Measurements from ENCODE around the gene DLG4.

Gene DLG4

GRCh38 chr17:7214300-7215135, 5.1 kb downstream of the DLG4 start:
- peak; percentile 96 for DNase-seq (ENCODE audit: low spot score)

GRCh38 chr17:7213895-7214299, 5.7 kb downstream of the DLG4 start:
- peak; percentile 81 for DNase-seq (ENCODE audit: low spot score)

GRCh38 chr17:7211491-7212273, 8.0 kb downstream of the DLG4 start:
- no peak for DNase-seq (ENCODE audit: low spot score)

GRCh38 chr17:7208754-7209460, 10.7 kb downstream of the DLG4 start:
- DNase-seq (ENCODE audit: low spot score): no peak

- no peak for DNase-seq (ENCODE audit: low spot score)
Measured at GRCh38 chr17:7208027-7208571, 11.5 kb downstream of the DLG4 start.

GRCh38 chr17:7207120-7208001, 12.3 kb downstream of the DLG4 start:
- DNase-seq (ENCODE audit: low spot score): no peak

GRCh38 chr17:7205561-7205960, 14.1 kb downstream of the DLG4 start:
- no peak for DNase-seq (ENCODE audit: low spot score)

- peak; percentile 93 for DNase-seq (ENCODE audit: low spot score)
Measured at GRCh38 chr17:7204828-7205461, 14.7 kb downstream of the DLG4 start.

- DNase-seq (ENCODE audit: low spot score): no peak
Measured at GRCh38 chr17:7204336-7204735, 15.3 kb downstream of the DLG4 start.

GRCh38 chr17:7203391-7203790, 16.2 kb downstream of the DLG4 start:
- no peak for DNase-seq (ENCODE audit: low spot score)

GRCh38 chr17:7196651-7197401, 22.8 kb downstream of the DLG4 start:
- DNase-seq (ENCODE audit: low spot score): no peak

GRCh38 chr17:7195971-7196370, 23.7 kb downstream of the DLG4 start:
- no peak for DNase-seq (ENCODE audit: low spot score)

GRCh38 chr17:7192271-7192937, 27.2 kb downstream of the DLG4 start:
- DNase-seq (ENCODE audit: low spot score): no peak

GRCh38 chr17:7191571-7192270, 27.9 kb downstream of the DLG4 start:
- DNase-seq (ENCODE audit: low spot score): peak; percentile 22

GRCh38 chr17:7191069-7191468, 28.6 kb downstream of the DLG4 start:
- no peak for DNase-seq (ENCODE audit: low spot score)

- no peak for DNase-seq (ENCODE audit: low spot score)
Measured at GRCh38 chr17:7190276-7190917, 29.2 kb downstream of the DLG4 start.

- peak; percentile 33 for DNase-seq (ENCODE audit: low spot score)
Measured at GRCh38 chr17:7186241-7186640, 33.4 kb downstream of the DLG4 start.

GRCh38 chr17:7184647-7185046, 35.0 kb downstream of the DLG4 start:
- DNase-seq (ENCODE audit: low spot score): no peak
